Neural cell (in vitro differentiated cells): Measurements from ENCODE around the gene CLEC5A. TPM values are rescaled to one million over a fixed set of nuclear protein-coding genes. Genes with fewer than 3 reads are reported as not detected.

Experiments
- H2AFZ ChIP-seq: fragments of 200-600, 300-800 bp; sonication (generic), shearing (Covaris generic); 2 replicates; pipeline ENCODE4 v1.6.0; 2014; ENCODE audit warnings: low read depth, mild to moderate bottlenecking, antibody characterized with exemption, low read length, moderate library complexity
- H3F3A ChIP-seq: fragments of 200-600 bp; shearing (Covaris generic); 2 replicates; pipeline ENCODE4 v1.6.1; 2016; ENCODE audit warnings: mild to moderate bottlenecking, moderate library complexity, mixed read lengths, antibody characterized with exemption, low read length; ENCODE audit not compliant: insufficient read depth, poor library complexity, severe bottlenecking
- H3K27ac ChIP-seq: fragments of 200-600, 300-800 bp; sonication (generic), shearing (Covaris generic); 2 replicates; pipeline ENCODE4 v1.5.1; 2014; ENCODE audit warnings: mild to moderate bottlenecking, low read length, moderate library complexity
- H3K27me3 ChIP-seq: fragments of 300-800, 200-600 bp; sonication (generic), shearing (Covaris generic); 2 replicates; pipeline ENCODE4 v1.6.0; 2014; ENCODE audit warnings: mild to moderate bottlenecking, low read depth, low read length, moderate library complexity; ENCODE audit not compliant: insufficient read depth
- H3K36me3 ChIP-seq: fragments of 300-800, 200-600 bp; sonication (generic), shearing (Covaris generic); 2 replicates; pipeline ENCODE4 v1.5.1; 2014; ENCODE audit warnings: mild to moderate bottlenecking, antibody characterized with exemption, low read length, moderate library complexity; ENCODE audit not compliant: insufficient read depth
- H3K4me2 ChIP-seq: fragments of 300-800, 200-600 bp; sonication (generic), shearing (Covaris generic); 2 replicates; pipeline ENCODE4 v1.6.0; 2014; ENCODE audit warnings: mild to moderate bottlenecking, low read length
- H3K4me3 ChIP-seq: fragments of 300-800, 200-600 bp; sonication (generic), shearing (Covaris generic); 2 replicates; pipeline ENCODE4 v1.5.1; 2014; ENCODE audit warnings: mild to moderate bottlenecking, low read length, moderate library complexity
- H3K79me2 ChIP-seq: fragments of 200-600 bp; shearing (Covaris generic); replicated peaks from 2 replicates; pipeline ENCODE4 v1.6.0; 2014; ENCODE audit warnings: mild to moderate bottlenecking, low read length, moderate library complexity; ENCODE audit not compliant: insufficient read depth
- H3K9ac ChIP-seq: fragments of 300-800, 200-600 bp; sonication (generic), shearing (Covaris generic); 2 replicates; pipeline ENCODE4 v1.6.1; 2016; ENCODE audit warnings: mild to moderate bottlenecking, low read length, mixed read lengths
- H3K9me2 ChIP-seq: fragments of 200-600 bp; shearing (Covaris generic); 2 replicates; pipeline ENCODE4 v1.6.1; 2016; ENCODE audit warnings: mild to moderate bottlenecking, low read length, mixed read lengths; ENCODE audit not compliant: insufficient read depth
- H3K9me3 ChIP-seq: fragments of 200-600, 300-800 bp; sonication (generic), shearing (Covaris generic); 2 replicates; pipeline ENCODE4 v1.6.1; 2016; ENCODE audit warnings: mild to moderate bottlenecking, mixed run types, low read length, moderate library complexity, mixed read lengths
- H4K20me1 ChIP-seq: fragments of 200-600 bp; shearing (Covaris generic); 2 replicates; pipeline ENCODE4 v1.6.1; 2016; ENCODE audit warnings: mild to moderate bottlenecking, mixed run types; ENCODE audit not compliant: insufficient read depth
- CTCF ChIP-seq: fragments of 450-650 bp; IDR thresholded peaks from 2 replicates; pipeline ENCODE4 v1.5.1; 2014; ENCODE audit warnings: antibody characterized with exemption, mild to moderate bottlenecking, moderate library complexity; ENCODE audit not compliant: poor library complexity, severe bottlenecking
- EP300 ChIP-seq: fragments of 450-650 bp; conservative IDR thresholded peaks from 2 replicates; pipeline ENCODE4 v1.6.1; 2014; ENCODE audit warnings: antibody characterized with exemption, mild to moderate bottlenecking, moderate library complexity; ENCODE audit not compliant: poor library complexity, severe bottlenecking
- EZH2 ChIP-seq: fragments of 200-600, 300-800 bp; shearing (Covaris generic), sonication (generic); IDR thresholded peaks from 2 replicates; pipeline ENCODE4 v1.6.1; 2014; ENCODE audit warnings: antibody characterized with exemption, low read length, borderline replicate concordance, mild to moderate bottlenecking; ENCODE audit not compliant: insufficient read depth, poor library complexity, severe bottlenecking
- MXI1 ChIP-seq: fragments of 450-650 bp; conservative IDR thresholded peaks from 2 replicates; pipeline ENCODE4 v1.6.1; 2014; ENCODE audit warnings: antibody characterized with exemption, mild to moderate bottlenecking; ENCODE audit not compliant: poor library complexity, severe bottlenecking
- POLR2AphosphoS5 ChIP-seq: IDR thresholded peaks from 2 replicates; pipeline ENCODE4 v1.6.1; 2012
- RAD21 ChIP-seq: fragments of 450-650 bp; conservative IDR thresholded peaks from 2 replicates; pipeline ENCODE4 v1.6.1; 2014; ENCODE audit warnings: antibody characterized with exemption, mild to moderate bottlenecking, moderate library complexity
- REST ChIP-seq: IDR thresholded peaks from 2 replicates; pipeline ENCODE4 v1.6.1; 2012; ENCODE audit warnings: borderline replicate concordance
- SMC3 ChIP-seq: fragments of 450-650 bp; conservative IDR thresholded peaks from 2 replicates; pipeline ENCODE4 v1.6.1; 2014; ENCODE audit warnings: antibody characterized with exemption, mild to moderate bottlenecking, moderate library complexity; ENCODE audit not compliant: poor library complexity
- TAF1 ChIP-seq: IDR thresholded peaks from 2 replicates; pipeline ENCODE4 v1.6.1; 2012; ENCODE audit warnings: low read depth
- polyA plus RNA-seq: library from polyadenylated mRNA; depleted of rRNA; stranded (reverse); fragments of >200 nt; gene quantifications from 2 replicates; pipeline ENCODE4 v1.2.3, GENCODE V29; 2014

The CLEC5A gene
- polyA plus RNA-seq, 1 donor from 2014 or later = not detected

- no peak overlapping the region for H3K27ac ChIP-seq
- TF ChIP-seq REST = no peak
- no peak for TF ChIP-seq EZH2
- no peak for TF ChIP-seq SMC3
- no peak for TF ChIP-seq CTCF
- TF ChIP-seq POLR2AphosphoS5 = no peak
- no peak for TF ChIP-seq EP300
- TF ChIP-seq MXI1 = no peak
- TF ChIP-seq TAF1 = no peak
- TF ChIP-seq RAD21 = no peak
- no peak overlapping the region for H3K4me3 ChIP-seq
- no peaks in the 10 kb centered on the region for H4K20me1 ChIP-seq
- H3F3A ChIP-seq = no peaks in the 10 kb centered on the region
- H3K79me2 ChIP-seq = no peaks in the 10 kb centered on the region
- no peaks in the 10 kb centered on the region for H3K27me3 ChIP-seq
- H3K9me2 ChIP-seq = no peaks in the 10 kb centered on the region
- H3K4me2 ChIP-seq = no peak overlapping the region
- no peak overlapping the region for H2AFZ ChIP-seq
- no peak overlapping the region for H3K9ac ChIP-seq
- no peaks in the 10 kb centered on the region for H3K36me3 ChIP-seq
- peaks cover 5% of the 10 kb centered on the region for H3K9me3 ChIP-seq
Observed at GRCh38 chr7:141941075-141941474, 5.7 kb downstream of the CLEC5A start.

GRCh38 chr7:141930211-141930610 is 16.6 kb downstream of the CLEC5A start:
- Histone ChIP-seq H3K4me2 (no peak overlapping the region), H3K36me3 (no peaks in the 10 kb centered on the region), H3K9ac (no peak overlapping the region), H3K4me3 (no peak overlapping the region), H3K27me3 (no peaks in the 10 kb centered on the region), H3K9me2 (no peaks in the 10 kb centered on the region), H3K9me3 (no peaks in the 10 kb centered on the region), H3K27ac (no peak overlapping the region), H3F3A (no peaks in the 10 kb centered on the region), H3K79me2 (no peaks in the 10 kb centered on the region), H4K20me1 (no peaks in the 10 kb centered on the region), H2AFZ (no peak overlapping the region)
- TF ChIP-seq MXI1 = no peak
- no peak for TF ChIP-seq SMC3
- no peak for TF ChIP-seq POLR2AphosphoS5
- TF ChIP-seq TAF1 = no peak
- TF ChIP-seq EZH2 = no peak
- TF ChIP-seq RAD21 = no peak
- TF ChIP-seq EP300 = no peak
- no peak for TF ChIP-seq CTCF
- no peak for TF ChIP-seq REST
